ENCODE measurements around the gene LLPH. TPM values are rescaled to one million over a fixed set of nuclear protein-coding genes. Genes with fewer than 3 reads are reported as not detected.
A peak's percentile ranks its signal among the peaks of the same experiment; 100 is the strongest.

LLPH gene
- total and polyA plus RNA-seq, 10 donors: 6.5 to 21.7 (median 17.2) TPM

DNA sequence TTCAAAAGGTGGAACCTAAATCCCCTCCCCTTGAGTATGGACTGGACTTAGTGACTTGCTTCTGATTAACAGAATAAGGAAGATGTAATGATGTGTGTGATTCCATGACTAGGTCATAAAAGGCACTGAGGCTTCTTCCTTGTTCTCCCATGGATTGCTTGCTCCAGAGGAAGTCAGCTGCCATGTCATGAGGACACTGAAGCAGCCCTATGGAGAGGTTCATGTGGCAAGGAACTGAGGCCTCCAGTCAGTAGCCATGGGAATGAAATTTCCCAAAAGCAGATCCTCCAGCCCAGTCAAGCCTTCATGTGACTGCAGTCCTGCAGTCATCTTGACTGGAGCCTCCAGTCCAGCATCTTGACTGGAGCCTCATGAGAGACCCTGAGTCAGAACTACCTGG, 28.6 kb upstream of the LLPH start:
- peaks cover 9 to 82% (median 28%) of the 10 kb centered on the region in 6 donors for H3K4me1 ChIP-seq
- intact Hi-C loops (cut with DNase I; ENCODE audit: low total_unique reads): no loop called here
- no peak overlapping the region for H3K4me3 ChIP-seq
- peak overlapping the region in 2 of 8 donors; percentile 2 to 37 for H3K27ac ChIP-seq
- no peaks in the 10 kb centered on the region for H3K27me3 ChIP-seq (replicated peaks in 1 of 7)
- peaks cover 0 to 40% (median 15%) of the 10 kb centered on the region in 6 donors for H3K36me3 ChIP-seq
- TF ChIP-seq POLR2A (IDR thresholded peaks at IDR 0.05): no peak
- no peak for TF ChIP-seq POLR2AphosphoS5 (IDR thresholded peaks at IDR 0.05)
- TF ChIP-seq, protein P1, sequence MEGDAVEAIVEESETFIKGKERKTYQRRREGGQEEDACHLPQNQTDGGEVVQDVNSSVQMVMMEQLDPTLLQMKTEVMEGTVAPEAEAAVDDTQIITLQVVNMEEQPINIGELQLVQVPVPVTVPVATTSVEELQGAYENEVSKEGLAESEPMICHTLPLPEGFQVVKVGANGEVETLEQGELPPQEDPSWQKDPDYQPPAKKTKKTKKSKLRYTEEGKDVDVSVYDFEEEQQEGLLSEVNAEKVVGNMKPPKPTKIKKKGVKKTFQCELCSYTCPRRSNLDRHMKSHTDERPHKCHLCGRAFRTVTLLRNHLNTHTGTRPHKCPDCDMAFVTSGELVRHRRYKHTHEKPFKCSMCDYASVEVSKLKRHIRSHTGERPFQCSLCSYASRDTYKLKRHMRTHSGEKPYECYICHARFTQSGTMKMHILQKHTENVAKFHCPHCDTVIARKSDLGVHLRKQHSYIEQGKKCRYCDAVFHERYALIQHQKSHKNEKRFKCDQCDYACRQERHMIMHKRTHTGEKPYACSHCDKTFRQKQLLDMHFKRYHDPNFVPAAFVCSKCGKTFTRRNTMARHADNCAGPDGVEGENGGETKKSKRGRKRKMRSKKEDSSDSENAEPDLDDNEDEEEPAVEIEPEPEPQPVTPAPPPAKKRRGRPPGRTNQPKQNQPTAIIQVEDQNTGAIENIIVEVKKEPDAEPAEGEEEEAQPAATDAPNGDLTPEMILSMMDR (IDR thresholded peaks at IDR 0.05 in 8 of 11, conservative IDR thresholded peaks at IDR 0.05 in 3 of 11): no peak
- no peak for DNase-seq
- no peaks in the 10 kb centered on the region for H3K9me3 ChIP-seq

DNA sequence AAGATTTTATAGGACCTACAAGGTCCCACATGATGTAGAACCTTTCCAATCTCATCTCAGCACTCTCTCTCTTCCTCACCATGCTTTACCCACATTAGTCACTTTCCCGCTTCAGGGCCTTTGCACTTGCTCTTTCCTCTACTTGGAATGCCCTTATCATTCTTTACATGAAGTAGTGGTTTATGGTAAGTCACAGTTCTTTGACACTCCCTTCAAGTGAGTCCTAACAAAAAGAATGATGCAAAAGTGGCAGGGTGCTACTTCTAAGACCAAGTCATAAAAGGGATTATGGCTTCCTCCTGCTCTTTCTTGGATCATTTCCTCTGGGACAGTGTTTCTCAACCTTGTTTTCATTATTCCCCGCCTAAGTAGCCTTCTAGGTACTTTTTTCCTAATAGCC, 26.1 kb upstream of the LLPH start:
- 88 to 97% (median 95%) methylated on average over 2 of the region's 2 CpGs for WGBS, 5 donors
- H3K4me3 ChIP-seq: no peak overlapping the region
- no peaks in the 10 kb centered on the region for H3K9me3 ChIP-seq
- intact Hi-C loops (cut with DNase I; ENCODE audit: low total_unique reads): no loop called here
- TF ChIP-seq POLR2A (IDR thresholded peaks at IDR 0.05) (no peak), POLR2AphosphoS5 (IDR thresholded peaks at IDR 0.05) (no peak)
- TF ChIP-seq, protein P1 (IDR thresholded peaks at IDR 0.05 in 8 of 11, conservative IDR thresholded peaks at IDR 0.05 in 3 of 11): no peak
- peaks cover 0 to 64% (median 11%) of the 10 kb centered on the region in 6 donors for H3K4me1 ChIP-seq
- no peaks in the 10 kb centered on the region for H3K27me3 ChIP-seq (replicated peaks in 1 of 7)
- H3K27ac ChIP-seq: no peak overlapping the region
- peaks cover 0 to 55% (median 20%) of the 10 kb centered on the region in 6 donors for H3K36me3 ChIP-seq
- DNase-seq: no peak

DNA sequence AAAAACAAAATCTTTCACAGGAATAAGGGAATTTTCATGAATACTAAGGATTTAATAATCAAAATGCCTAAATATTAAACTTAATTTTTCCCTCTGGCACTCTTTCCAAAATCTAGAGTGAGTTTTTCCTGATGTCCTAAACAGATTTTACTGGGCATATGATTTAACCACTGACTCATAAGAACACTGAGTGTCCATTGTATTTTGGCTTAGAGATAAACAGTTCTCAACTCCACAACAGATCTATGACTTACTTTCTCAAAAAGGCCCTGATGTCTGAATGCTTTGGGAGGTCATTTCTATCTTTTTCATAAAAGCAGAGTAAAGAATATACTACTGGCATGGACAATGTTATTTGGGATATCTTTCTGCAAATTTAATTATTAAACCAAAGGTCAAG, 24.2 kb upstream of the LLPH start:
- DNase-seq: no peak
- no peak for TF ChIP-seq POLR2A (IDR thresholded peaks at IDR 0.05)
- no peak for TF ChIP-seq POLR2AphosphoS5 (IDR thresholded peaks at IDR 0.05)
- TF ChIP-seq, protein P1 (IDR thresholded peaks at IDR 0.05 in 8 of 11, conservative IDR thresholded peaks at IDR 0.05 in 3 of 11): no peak

DNA sequence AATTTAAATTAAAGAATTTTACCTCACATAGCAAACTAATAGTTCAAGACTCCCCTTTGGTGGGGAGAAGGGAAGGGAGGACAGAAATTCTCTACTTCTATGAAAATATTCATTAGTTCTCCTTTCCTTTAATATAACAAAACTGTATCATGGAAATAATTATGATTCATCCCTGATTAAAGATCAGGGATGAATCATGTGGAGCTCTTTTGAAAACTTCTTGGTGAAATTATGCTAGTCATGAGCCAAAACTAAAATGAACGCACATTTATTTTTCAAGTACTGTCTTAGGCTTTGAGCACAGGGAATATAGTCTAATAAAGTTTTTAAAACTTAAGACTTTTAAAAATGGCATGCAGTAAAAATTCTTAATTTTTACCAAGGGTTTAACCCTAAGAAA, 22.2 kb upstream of the LLPH start:
- H3K4me3 ChIP-seq: no peak overlapping the region
- no peaks in the 10 kb centered on the region for H3K27me3 ChIP-seq (replicated peaks in 1 of 7)
- peaks cover 0 to 62% (median 25%) of the 10 kb centered on the region in 6 donors for H3K36me3 ChIP-seq
- no peak overlapping the region for H3K27ac ChIP-seq
- intact Hi-C loops (cut with DNase I; ENCODE audit: low total_unique reads): no loop called here
- no peak for TF ChIP-seq POLR2AphosphoS5 (IDR thresholded peaks at IDR 0.05)
- TF ChIP-seq, protein P1 (IDR thresholded peaks at IDR 0.05 in 8 of 11, conservative IDR thresholded peaks at IDR 0.05 in 3 of 11): no peak
- no peak for TF ChIP-seq POLR2A (IDR thresholded peaks at IDR 0.05)
- WGBS, 5 donors: 80 to 96% (median 93%) methylated on average over 1 of the region's 1 CpG
- no peak for DNase-seq
- no peaks in the 10 kb centered on the region for H3K9me3 ChIP-seq
- H3K4me1 ChIP-seq: peaks cover 0 to 38% (median 5%) of the 10 kb centered on the region in 6 donors

More for the DNA sequence above, 24.2 kb upstream of the LLPH start:
- Histone ChIP-seq H3K9me3 (no peaks in the 10 kb centered on the region), H3K36me3 (peaks cover 0 to 57% (median 23%) of the 10 kb centered on the region in 6 donors), H3K4me1 (peaks cover 0 to 53% (median 9%) of the 10 kb centered on the region in 6 donors), H3K4me3 (no peak overlapping the region), H3K27ac (no peak overlapping the region), H3K27me3 (replicated peaks in 1 of 7) (no peaks in the 10 kb centered on the region)
- intact Hi-C loops (cut with DNase I; ENCODE audit: low total_unique reads): no loop called here
